NOMO-1 (cell line): ENCODE data around the gene DNAJA4.

Source experiments
- DNase-seq, 2 experiments: peaks; one replicate each; lab custom pipeline; 2025; ENCODE audit not compliant: unreplicated experiment in 2 of 2; lab: John Stamatoyannopoulos, UW

The DNAJA4 gene

DNA sequence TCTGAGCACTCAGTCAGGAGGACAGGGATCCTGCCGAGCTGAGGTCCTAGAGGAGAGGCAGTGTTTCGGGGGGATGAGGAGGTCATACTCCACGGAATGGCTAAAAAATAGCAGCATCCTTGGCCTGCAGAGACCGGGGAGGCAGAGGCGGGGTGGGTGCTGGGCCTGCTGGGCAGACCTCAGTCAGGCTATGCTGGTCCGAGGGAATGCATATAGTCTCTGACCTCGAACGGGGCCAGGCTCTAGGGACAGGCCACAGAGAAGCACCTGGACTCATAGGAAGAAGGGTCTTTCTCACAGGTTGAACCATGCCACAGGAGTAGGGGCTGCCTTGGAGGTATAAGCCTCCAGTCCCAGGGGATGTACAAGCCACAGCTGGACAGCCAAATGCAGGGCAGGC lies 49.0 kb downstream of the DNAJA4 start:
- no peak for DNase-seq

DNA sequence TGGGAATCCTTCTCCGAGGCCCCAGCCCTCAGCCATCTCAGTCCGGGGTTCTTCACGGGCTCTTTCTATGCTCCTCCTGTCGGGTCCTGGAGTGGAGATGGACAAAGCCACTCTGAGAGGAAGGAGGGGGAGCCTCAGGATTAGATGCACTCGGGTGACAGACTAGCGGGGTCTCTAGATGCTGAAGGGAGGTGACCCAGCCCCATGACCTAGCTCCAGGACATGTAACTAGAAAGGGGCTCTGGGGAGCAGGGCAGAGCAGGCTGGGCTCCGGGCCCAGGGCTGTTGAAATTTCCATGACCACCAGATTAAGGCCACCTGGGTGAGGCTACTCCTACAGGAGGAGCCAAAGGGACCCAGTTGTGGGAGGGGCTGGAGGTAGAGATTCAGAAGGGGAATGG lies 49.8 kb downstream of the DNAJA4 start:
- DNase-seq, result no peak

DNA sequence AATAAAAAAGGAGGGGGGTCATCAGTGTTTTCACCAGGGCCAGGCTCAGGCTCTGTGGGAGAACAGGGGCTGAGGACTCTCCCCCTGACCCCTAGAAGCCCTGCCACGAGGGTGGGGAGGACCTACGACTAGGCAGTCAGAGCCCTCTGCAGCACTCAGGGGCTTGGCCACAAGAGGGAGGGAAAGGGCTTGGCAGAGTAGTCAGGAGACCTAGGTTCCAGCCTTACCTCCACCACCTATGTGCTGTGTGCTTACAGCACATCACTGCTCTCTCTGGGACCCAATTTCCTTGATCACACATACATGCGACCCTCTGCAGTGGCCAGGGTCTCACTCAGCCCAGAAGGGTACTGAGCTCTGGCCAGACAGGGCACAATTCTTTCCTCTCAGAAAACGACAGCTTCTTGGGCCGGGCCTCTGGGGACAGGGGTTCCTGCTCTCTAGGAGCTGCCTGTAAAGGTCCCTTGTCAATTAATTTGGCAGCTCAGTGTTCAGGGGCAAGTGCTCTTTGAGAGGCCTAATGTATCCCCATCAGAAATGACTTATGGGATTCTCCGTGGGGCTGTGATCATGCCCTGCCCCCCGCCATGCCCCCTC lies 51.4 kb downstream of the DNAJA4 start:
- peak in 1 of 2 experiments; percentile 49 for DNase-seq

DNA sequence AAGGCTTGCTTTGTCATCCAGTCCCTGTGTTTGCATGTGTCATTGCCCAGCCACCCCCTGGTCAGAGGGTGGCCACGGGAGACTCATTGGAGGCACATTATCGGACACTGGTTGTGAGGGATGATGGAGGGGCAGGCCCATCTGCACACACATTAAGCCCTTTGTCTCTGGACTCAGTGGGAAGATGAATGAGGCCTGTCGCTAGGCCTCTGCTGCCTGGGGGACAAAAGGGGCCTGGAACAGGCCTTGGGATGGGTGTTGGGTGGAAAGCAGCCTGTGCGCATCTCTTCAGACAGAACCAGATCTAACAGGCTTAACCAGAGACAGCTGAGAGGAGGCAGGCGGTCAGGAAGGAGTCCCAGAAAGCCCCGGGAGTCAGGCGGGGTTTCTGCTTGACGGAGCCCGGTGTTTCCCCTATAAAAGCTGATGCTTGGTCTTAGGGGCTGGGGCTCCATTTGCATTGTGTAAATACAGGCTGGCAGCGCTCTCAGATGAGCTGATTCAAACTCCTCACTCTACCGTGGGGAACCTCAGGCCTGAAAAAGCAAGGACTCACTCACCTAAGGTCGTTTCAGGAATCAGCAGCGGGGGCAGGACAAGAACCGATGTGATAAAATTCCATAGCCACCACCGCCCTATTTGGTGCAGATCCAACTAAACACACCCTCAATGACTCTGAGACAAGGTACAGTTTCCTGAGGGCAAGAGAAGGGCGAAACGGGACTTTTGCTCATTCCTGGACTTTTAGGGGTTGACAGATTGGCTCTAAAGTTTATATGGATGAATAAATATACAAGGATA lies 52.1 kb downstream of the DNAJA4 start:
- DNase-seq, result no peak

DNA sequence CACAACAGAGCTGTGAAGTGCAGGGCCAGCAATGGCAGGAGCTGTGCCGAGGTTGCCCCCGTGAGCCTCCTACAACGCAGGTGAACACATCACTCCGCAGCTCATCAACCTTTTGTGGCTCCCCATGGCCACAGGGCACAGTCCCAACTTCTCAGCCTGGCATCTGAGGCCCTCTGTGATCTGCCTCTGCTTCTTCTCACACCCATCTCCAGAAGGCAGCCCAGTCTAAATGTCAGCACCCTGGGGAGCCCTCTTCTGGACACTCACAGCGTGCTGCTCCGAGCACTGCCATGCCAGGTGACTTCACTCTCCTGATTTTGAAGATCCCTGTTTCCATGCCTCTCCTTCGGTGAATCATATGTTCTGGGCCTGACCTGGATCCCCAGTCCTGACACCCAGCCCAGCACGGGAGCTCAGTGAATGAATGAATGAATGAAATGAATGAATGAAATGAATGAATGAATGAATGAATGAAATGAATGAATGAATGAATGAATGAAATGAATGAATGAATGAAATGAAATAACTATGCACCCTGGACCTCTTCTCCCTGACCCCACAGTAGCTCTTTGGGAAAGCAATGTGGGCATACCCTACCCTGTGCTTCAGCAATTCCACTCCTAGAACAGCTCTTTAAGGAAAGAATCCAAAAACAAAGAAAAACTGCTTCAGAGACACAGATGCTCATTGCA lies 52.9 kb downstream of the DNAJA4 start:
- no peak for DNase-seq

DNA sequence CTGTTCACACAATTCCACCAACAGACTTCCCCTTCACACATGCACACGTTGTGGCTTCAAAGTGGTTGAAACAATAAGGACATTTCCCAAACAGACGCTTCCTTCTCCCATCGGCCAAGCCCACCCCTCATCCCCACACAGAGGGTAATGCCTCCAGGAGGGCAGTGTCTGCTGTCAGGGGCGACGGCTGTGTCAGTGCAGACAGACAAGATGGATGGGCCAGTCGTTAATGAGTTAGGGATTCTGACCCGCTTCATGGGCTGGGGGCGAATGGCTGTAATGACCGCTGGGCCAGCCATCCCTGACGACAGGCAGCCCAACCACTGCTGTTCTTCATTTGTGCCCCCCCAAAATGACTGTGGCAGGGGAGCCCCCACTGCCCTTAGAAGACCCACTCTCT lies 55.2 kb downstream of the DNAJA4 start:
- no peak for DNase-seq

DNA sequence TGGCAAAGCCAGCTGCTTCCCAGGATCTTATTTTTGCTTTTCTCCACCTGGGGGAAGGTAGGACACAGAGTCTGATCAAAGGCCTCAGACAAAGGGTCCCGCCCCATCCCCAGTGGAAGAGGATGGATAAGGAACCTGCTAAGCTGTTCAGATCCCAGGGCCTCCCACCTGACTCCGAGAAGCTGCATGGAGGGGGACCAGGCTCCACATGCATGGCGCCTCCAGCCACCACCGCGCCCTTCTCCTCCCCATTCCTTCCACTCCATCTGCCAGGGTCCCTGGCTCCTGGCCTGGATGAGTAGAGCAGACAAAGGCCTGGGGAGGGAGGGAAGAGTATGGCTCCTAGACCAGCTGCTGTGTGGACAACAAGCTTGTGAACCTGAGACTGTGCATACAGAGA lies 55.8 kb downstream of the DNAJA4 start:
- DNase-seq, result no peak

DNA sequence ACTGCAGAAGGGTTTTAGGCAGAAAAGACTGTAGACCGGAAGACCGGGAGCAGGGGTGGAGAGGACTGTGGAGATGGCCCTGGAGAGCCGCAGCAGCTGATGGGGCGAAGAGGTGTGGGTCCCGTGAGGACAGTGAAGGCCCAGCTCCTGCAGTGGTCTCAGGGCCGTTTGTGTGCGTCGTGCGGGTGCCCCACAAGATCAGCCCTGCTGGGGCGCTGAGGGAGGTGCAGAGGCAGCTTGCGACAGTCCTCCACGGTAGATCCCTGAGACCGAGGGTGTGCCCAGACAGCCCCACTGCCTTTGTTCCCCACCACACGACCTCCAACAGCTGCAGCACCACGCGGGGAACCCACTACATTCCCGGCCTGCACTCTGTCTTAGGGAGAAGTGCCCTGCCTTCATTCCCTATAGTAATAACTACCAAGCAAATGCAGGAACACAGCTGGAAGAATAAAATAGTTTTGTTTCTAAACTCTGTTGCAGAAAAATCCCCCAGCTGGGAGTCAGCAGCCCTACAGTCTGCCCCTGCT lies 56.7 kb downstream of the DNAJA4 start:
- no peak for DNase-seq

DNA sequence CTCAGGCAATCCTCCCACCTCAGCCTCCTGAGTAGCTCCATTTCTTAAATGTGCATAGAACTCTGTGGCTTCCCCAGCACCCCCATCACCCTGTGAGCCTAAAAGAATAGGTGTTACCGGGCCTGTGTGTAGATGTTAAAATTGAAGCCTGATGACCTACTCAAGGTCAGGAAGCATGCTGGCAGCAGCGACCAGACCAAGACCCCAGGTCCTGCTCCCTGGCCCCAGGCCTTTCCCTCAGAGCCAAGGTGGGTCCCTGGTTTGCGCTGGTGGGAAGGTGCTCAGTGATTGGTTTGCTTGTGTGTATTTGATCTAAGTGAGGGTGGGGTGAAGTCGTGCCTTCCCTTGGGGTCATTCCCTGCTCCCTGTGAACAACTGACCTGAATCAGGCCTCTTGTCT lies 57.4 kb downstream of the DNAJA4 start:
- no peak for DNase-seq

DNA sequence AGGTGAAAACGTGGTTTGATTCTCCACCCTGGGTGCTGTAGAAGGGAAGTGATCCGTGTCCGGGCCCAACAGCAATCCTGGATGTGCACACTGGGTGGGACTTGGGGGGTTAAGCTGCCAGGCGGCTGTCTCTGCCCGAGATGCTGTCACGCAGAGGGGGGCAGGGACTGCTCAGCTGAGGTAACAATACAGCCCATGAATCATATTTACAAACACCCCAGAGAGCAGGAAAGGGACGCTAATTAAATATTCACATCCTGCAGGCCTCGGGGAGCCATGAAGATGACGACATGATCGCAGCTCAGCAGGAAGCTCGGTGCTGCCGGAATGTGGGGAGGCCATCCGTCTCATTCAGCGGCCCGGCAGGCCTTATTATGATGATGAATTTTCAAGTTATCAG lies 57.9 kb downstream of the DNAJA4 start:
- DNase-seq, result no peak

DNA sequence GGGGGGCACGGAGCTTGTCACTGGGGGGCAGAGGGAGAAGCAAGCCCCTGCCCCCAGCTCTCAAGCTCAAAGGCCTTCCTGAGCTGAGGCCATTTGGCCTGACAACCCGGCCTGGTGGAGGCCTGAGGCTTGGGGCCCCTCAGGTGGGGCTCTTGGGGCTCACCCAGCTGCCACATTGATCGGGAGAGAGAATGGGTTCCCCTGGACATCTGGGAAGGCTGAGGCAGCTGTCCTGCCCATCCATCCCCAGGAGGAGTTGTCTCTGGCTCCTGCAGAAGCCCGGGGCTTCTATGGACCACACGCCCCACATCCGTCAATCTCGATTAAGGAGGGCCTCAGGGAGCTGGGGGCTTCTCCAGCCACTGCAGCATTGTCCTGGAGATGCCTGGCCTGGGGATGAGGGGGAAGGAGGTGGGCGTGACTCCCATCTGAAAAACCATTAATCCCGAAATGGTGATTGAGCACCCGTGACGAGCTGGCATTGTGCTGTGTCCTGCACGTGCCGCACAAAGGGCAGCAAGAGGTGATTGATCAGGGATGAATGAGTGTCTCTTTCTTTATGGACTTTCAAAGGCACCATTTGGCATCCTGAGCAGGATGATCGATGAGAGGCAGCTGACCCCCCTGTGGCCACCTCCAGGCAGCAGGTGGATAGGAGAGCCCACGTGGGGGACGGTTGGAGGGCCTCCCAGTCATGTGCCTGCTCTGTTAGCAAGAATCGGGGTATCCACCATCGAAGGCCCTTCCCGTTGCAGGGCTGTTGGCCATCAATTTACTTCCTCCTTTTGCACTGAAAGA lies 58.6 kb downstream of the DNAJA4 start:
- peak in 1 of 2 experiments; percentile 64 for DNase-seq

DNA sequence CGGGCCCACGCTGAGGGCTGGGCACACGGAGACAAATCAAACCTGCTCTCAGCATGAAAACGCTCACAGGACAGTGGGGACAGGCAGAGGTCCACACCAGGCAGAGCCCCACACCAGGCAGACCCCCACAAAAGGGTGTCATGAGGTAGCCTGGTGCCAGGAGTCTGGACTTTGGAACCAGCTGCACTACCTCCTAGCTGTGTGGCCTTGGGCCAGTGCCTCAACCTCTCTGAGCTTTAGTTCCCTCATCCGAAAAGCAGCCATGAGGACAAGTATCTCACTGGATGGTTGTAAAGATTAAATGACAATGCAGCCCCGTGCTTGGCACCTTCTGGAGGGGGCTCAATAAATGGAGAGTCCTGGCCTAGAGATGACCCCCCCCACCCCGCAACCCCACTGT lies 59.3 kb downstream of the DNAJA4 start:
- no peak for DNase-seq

DNA sequence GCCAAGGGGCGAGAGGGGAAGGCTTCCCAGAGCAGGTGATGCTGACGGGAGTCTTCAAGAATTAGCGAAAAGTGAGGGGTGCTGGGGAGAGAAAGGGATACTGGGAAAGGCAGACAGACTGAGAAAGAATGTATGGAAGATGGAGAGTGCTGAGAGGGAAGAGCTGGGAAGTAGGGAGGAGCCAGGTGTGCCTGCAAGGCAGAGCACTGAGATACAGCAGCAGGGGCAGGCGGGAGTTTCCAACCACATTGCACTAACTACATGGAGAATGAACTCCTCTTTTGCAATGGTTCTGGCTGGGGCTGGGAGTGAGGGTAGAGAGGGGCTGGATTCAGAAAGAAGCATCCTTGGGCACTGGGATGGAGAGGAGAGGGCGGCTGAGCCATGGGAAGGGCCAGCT lies 59.8 kb downstream of the DNAJA4 start:
- DNase-seq, result no peak

DNA sequence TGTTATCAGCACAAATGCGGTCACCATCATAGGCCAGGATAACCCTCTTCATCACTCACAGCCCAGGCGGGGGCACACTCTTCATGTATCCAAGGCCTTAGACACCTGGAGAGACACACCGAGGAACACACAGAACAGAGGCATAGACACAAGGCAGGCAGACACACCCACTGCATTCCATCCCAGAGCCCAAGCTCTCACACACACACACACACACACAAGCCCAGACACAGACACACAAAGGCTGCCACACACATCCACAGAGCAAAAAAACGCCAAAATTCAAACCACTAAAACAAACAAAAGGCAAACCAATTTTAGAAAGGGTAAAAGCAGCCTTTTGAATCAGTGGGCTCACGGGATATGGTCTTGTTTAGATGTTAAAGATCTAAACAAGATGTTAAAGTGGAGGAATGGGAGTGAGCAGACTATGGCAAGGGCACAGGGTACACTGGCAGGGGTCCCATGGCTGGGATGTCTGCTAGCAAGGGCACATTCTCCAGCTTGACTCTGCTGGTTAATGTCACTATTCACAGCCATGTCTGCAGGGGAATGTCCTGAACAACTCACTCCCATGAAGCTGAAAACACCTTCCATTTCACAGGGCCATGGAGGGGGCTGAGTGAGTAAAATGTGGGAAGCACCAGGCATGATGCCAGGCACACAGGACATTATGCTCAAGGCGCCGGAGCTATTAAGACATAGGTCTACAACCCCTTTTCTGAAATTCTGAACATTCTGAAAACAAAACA lies 60.9 kb downstream of the DNAJA4 start:
- DNase-seq, result no peak

DNA sequence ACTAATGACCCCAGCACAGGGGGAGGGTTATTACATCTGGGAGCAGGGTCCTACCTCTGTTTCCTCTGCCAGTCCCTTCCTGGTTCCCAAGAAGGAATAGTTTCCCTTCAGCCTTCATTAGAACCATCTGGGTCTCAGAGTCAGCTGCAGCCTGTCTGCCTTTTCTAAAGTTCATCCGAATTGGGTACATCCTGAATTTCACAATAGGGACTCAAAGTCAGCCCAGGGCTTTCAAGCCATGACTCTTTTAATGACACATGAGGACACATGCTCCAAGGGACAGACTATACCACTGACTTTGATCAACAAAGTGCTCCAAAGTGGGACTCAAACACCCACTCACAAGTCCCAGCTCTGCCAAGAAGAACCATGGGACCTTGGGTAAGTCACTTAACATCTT lies 63.1 kb downstream of the DNAJA4 start:
- DNase-seq, result peak; percentile 38 to 44

DNA sequence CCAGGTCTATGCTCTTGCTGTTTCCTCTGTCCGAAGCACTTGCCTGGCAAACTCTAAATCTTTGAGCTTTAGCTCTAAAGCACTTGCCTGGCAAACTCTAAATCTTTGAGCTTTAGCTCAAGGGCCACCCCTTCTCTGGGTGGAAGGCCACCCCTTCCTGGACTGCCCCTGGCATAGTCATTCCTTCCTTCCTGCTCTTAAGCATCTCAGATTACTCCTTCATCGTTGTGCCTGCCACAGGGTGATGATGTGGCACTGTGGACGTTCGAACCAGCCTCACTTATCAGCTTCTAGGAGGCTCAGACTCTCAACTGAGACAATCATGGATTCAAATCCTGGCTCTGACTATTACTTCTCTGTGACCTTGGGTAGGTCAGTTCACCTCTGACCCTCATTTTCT lies 65.3 kb downstream of the DNAJA4 start:
- no peak for DNase-seq
